Measurements from ENCODE around the gene TBX6.

- TF ChIP-seq POLR2A (IDR thresholded peaks at IDR 0.05) (no peak), CTCF (IDR thresholded peaks at IDR 0.05) (no peak)
Measured at GRCh38 chr16:30060836-30061554, 30.7 kb downstream of the TBX6 start.
